DND-41 (cell line): ENCODE results near the gene POSTN.
"Not testable (repeated sequence)": the region's sequence is repeated elsewhere in the genome, so short reads cannot be mapped to it uniquely, and the experiment has no call there.

ENCODE experiments used
- ATAC-seq: fragments of 200-7000 bp; cut with Tn5 transposase; 3 replicates; pipeline ENCODE4 v1.9.1; 2021; ENCODE audit warnings: low read depth; ENCODE audit not compliant: insufficient read depth
- DNase-seq: peaks from one replicate; pipeline ENCODE4 v3.0.0-alpha.2; 2020
- H2AFZ ChIP-seq: 2 replicates; pipeline ENCODE4 v1.6.0; 2012; ENCODE audit warnings: low read depth, low read length
- H3K27ac ChIP-seq: 2 replicates; pipeline ENCODE4 v1.5.1; 2012; ENCODE audit warnings: low read length, inconsistent platforms
- H3K27me3 ChIP-seq: fragments of 200-600 bp; sonication (generic); 2 replicates; pipeline ENCODE4 v1.6.0; 2012; ENCODE audit warnings: low read length, mild to moderate bottlenecking, inconsistent platforms; ENCODE audit not compliant: insufficient read depth, poor library complexity
- H3K36me3 ChIP-seq: 2 replicates; pipeline ENCODE4 v1.5.1; 2012; ENCODE audit warnings: low read length, inconsistent platforms; ENCODE audit not compliant: insufficient read depth
- H3K4me1 ChIP-seq: 2 replicates; pipeline ENCODE4 v1.5.1; 2012; ENCODE audit warnings: mild to moderate bottlenecking, low read length; ENCODE audit not compliant: insufficient read depth
- H3K4me2 ChIP-seq: 2 replicates; pipeline ENCODE4 v1.6.0; 2012; ENCODE audit warnings: mild to moderate bottlenecking, moderate library complexity, low read length, inconsistent platforms; ENCODE audit not compliant: insufficient read depth
- H3K4me3 ChIP-seq, 2 experiments: fragments of 200-600 bp in 1 of 2; shearing (Covaris generic) in 1 of 2; 2 replicates each; pipeline ENCODE4 v1.5.1; 2012 to 2016; ENCODE audit warnings: inconsistent platforms in 2 of 2, low read length in 2 of 2, mild to moderate bottlenecking in 2 of 2, low read depth in 1 of 2, moderate library complexity in 1 of 2
- H3K79me2 ChIP-seq: 2 replicates; pipeline ENCODE4 v1.6.0; 2012; ENCODE audit warnings: low read length, inconsistent platforms; ENCODE audit not compliant: insufficient read depth
- H3K9ac ChIP-seq: 2 replicates; pipeline ENCODE4 v1.6.0; 2012; ENCODE audit warnings: low read depth, mild to moderate bottlenecking, inconsistent platforms, low read length, moderate library complexity
- H3K9me3 ChIP-seq: 2 replicates; pipeline ENCODE4 v1.5.1; 2012; ENCODE audit warnings: low read length, moderate library complexity, mild to moderate bottlenecking, inconsistent platforms; ENCODE audit not compliant: insufficient read depth, severe bottlenecking
- H4K20me1 ChIP-seq: 2 replicates; pipeline ENCODE4 v1.6.0; 2012; ENCODE audit warnings: low read length; ENCODE audit not compliant: insufficient read depth
- CTCF ChIP-seq: IDR thresholded peaks from 2 replicates; pipeline ENCODE4 v1.5.1; 2012; ENCODE audit warnings: borderline replicate concordance, low read length, moderate library complexity, mild to moderate bottlenecking; ENCODE audit not compliant: poor library complexity, severe bottlenecking; ENCODE audit errors: extremely low read depth
- EZH2 ChIP-seq: IDR thresholded peaks from 3 replicates; pipeline ENCODE4 v1.6.1; 2012; ENCODE audit warnings: borderline replicate concordance, low read depth, mild to moderate bottlenecking, moderate library complexity, low read length, inconsistent platforms; ENCODE audit not compliant: severe bottlenecking

The POSTN gene

DNA sequence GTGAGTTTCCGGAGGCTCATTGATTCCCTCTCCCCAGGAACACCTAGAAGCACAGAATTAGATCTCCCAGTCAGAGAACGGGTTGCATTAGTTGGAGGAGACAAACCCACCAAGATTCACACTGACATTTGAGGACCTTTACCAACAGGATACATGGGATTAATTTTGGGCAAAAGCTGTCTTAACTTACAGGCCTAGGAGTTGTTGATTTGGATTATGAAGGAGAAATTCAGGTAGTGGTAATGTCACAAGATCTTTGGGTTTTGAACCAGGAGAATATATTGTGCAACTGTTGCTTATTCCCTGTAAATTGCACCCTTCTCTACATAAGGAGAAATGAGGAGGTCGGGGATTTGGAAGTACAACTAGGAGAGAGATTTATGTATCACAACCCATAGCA, 38.0 kb downstream of the POSTN start:
- Histone ChIP-seq H3K36me3 (no peaks in the 10 kb centered on the region), H2AFZ (no peak overlapping the region)
- TF ChIP-seq CTCF: no peak
- no peak for TF ChIP-seq EZH2

DNA sequence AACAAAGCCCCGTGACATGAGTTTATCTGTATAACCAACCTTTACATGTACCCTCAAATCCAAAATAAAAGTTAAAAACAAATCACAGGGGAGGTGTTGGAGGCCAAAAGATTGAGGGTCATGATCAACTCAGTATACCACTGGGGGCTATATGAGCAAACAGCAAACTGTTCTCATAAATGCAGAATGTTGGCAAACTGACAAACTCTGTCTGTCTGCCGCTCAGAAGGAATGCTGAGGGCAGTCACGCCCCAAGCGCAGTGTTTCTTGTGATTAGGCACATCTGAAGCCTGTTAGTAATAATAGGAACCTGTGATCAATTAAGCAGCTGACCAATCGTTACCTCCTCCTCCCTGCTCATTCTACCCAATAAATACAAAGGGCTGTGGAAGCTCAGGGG, 39.8 kb downstream of the POSTN start:
- ATAC-seq, H3K9ac ChIP-seq, H3K4me3 ChIP-seq, DNase-seq, H3K9me3 ChIP-seq, H3K36me3 ChIP-seq, H3K4me2 ChIP-seq, H2AFZ ChIP-seq, H3K79me2 ChIP-seq, H4K20me1 ChIP-seq, H3K4me1 ChIP-seq, H3K27me3 ChIP-seq, H3K27ac ChIP-seq: not testable (repeated sequence)

More for the DNA sequence above, 38.0 kb downstream of the POSTN start:
- H3K27ac ChIP-seq: no peak overlapping the region
- no peaks in the 10 kb centered on the region for H3K79me2 ChIP-seq
- no peaks in the 10 kb centered on the region for H3K9me3 ChIP-seq
- no peak overlapping the region for H3K4me3 ChIP-seq
- H3K9ac ChIP-seq: no peak overlapping the region
- no peak for ATAC-seq
- no peaks in the 10 kb centered on the region for H3K27me3 ChIP-seq
- DNase-seq: no peak
- H3K4me2 ChIP-seq: no peak overlapping the region
- H3K4me1 ChIP-seq: no peaks in the 10 kb centered on the region
- H4K20me1 ChIP-seq: no peaks in the 10 kb centered on the region

- no peaks in the 10 kb centered on the region for H4K20me1 ChIP-seq
- no peaks in the 10 kb centered on the region for H3K9me3 ChIP-seq
- no peak overlapping the region for H3K27ac ChIP-seq
- H3K9ac ChIP-seq: no peak overlapping the region
- DNase-seq: no peak
- no peaks in the 10 kb centered on the region for H3K79me2 ChIP-seq
- H3K4me1 ChIP-seq: no peaks in the 10 kb centered on the region
- no peak for TF ChIP-seq EZH2
- TF ChIP-seq CTCF: no peak
- no peak overlapping the region for H3K4me2 ChIP-seq
- H3K36me3 ChIP-seq: no peaks in the 10 kb centered on the region
- H3K4me3 ChIP-seq: no peak overlapping the region
- no peak for ATAC-seq
- no peak overlapping the region for H2AFZ ChIP-seq
- no peaks in the 10 kb centered on the region for H3K27me3 ChIP-seq
Observed at GRCh38 chr13:37546087-37546486, 52.5 kb downstream of the POSTN start.

- TF ChIP-seq CTCF (no peak), EZH2 (no peak)
- ATAC-seq (no peak), DNase-seq (no peak)
- Histone ChIP-seq H3K79me2 (no peaks in the 10 kb centered on the region), H3K4me1 (no peaks in the 10 kb centered on the region), H3K27ac (no peak overlapping the region), H2AFZ (no peak overlapping the region), H3K9ac (no peak overlapping the region), H3K4me2 (no peak overlapping the region), H3K4me3 (no peak overlapping the region), H4K20me1 (no peaks in the 10 kb centered on the region), H3K27me3 (no peaks in the 10 kb centered on the region), H3K36me3 (no peaks in the 10 kb centered on the region), H3K9me3 (no peaks in the 10 kb centered on the region)
Observed at GRCh38 chr13:37544995-37545394, 53.6 kb downstream of the POSTN start.
